Mesenchymal stem cell (in vitro differentiated cells and primary cell): ENCODE data around the gene SLC31A1.

Experiments
- DNase-seq: peaks from one replicate; pipeline ENCODE4 v3.0.0-alpha.2; 2013
- H2AFZ ChIP-seq: one replicate; pipeline ENCODE4 v1.6.1; 2013; ENCODE audit warnings: low read depth, mild to moderate bottlenecking, control low read depth, inconsistent platforms, low read length, moderate library complexity
- H2AK5ac ChIP-seq: 2 replicates; pipeline ENCODE4 v1.6.1; 2013; ENCODE audit warnings: low read length, moderate library complexity, mild to moderate bottlenecking, inconsistent platforms; ENCODE audit not compliant: severe bottlenecking
- H2BK120ac ChIP-seq: one replicate; pipeline ENCODE4 v1.6.1; 2013; ENCODE audit warnings: low read depth, mild to moderate bottlenecking, inconsistent platforms, low read length, moderate library complexity
- H2BK12ac ChIP-seq, 2 experiments: one replicate each; pipeline ENCODE4 v1.6.1; 2013; ENCODE audit warnings: inconsistent platforms in 2 of 2, low read length in 2 of 2, mild to moderate bottlenecking in 2 of 2, moderate library complexity in 2 of 2, control low read depth in 1 of 2
- H2BK15ac ChIP-seq: one replicate; pipeline ENCODE4 v1.6.1; 2013; ENCODE audit warnings: mild to moderate bottlenecking, low read depth, inconsistent platforms; ENCODE audit not compliant: poor library complexity, severe bottlenecking
- H2BK5ac ChIP-seq: 2 replicates; pipeline ENCODE4 v1.6.1; 2013; ENCODE audit warnings: low read depth, mild to moderate bottlenecking, low read length, control low read depth, inconsistent platforms; ENCODE audit not compliant: poor library complexity, severe bottlenecking
- H3K14ac ChIP-seq, 2 experiments: one replicate each; pipeline ENCODE4 v1.6.1; 2013; ENCODE audit warnings: inconsistent platforms in 2 of 2, low read length in 2 of 2, control low read depth in 1 of 2, mild to moderate bottlenecking in 1 of 2, moderate library complexity in 1 of 2
- H3K18ac ChIP-seq, 2 experiments: one replicate each; pipeline ENCODE4 v1.6.1; 2013; ENCODE audit warnings: inconsistent platforms in 2 of 2, low read length in 2 of 2, control low read depth in 1 of 2, low read depth in 1 of 2, mild to moderate bottlenecking in 1 of 2
- H3K23ac ChIP-seq, 2 experiments: one replicate each; pipeline ENCODE4 v1.6.1; 2013; ENCODE audit warnings: inconsistent platforms in 2 of 2, low read length in 2 of 2, mild to moderate bottlenecking in 2 of 2, moderate library complexity in 2 of 2, control low read depth in 1 of 2
- H3K27ac ChIP-seq: 2 replicates; pipeline ENCODE4 v1.5.1; 2013; ENCODE audit warnings: mild to moderate bottlenecking, moderate library complexity, low read length, control low read depth, inconsistent platforms; ENCODE audit not compliant: poor library complexity, severe bottlenecking
- H3K27me3 ChIP-seq, 2 experiments: 2 replicates each; pipeline versions ENCODE4 v1.6.1 to v1.7.0; 2013; ENCODE audit warnings: low read length in 2 of 2, mild to moderate bottlenecking in 2 of 2, moderate library complexity in 2 of 2, control low read depth in 1 of 2, inconsistent platforms in 1 of 2; ENCODE audit not compliant: control insufficient read depth in 1 of 2, insufficient read depth in 1 of 2
- H3K36me3 ChIP-seq, 2 experiments: 2 replicates each; pipeline versions ENCODE4 v1.6.1 to v1.7.0; 2013; ENCODE audit warnings: low read length in 2 of 2, control low read depth in 1 of 2, inconsistent platforms in 1 of 2, low read depth in 1 of 2, mild to moderate bottlenecking in 1 of 2; ENCODE audit not compliant: insufficient read depth in 2 of 2, control insufficient read depth in 1 of 2
- H3K4ac ChIP-seq, 2 experiments: one replicate each; pipeline ENCODE4 v1.6.1; 2013; ENCODE audit warnings: inconsistent platforms in 2 of 2, low read length in 2 of 2, mild to moderate bottlenecking in 2 of 2, moderate library complexity in 2 of 2, control low read depth in 1 of 2, low read depth in 1 of 2
- H3K4me1 ChIP-seq: 2 replicates; pipeline ENCODE4 v1.6.1; 2013; ENCODE audit warnings: low read depth, low read length, control low read depth; ENCODE audit not compliant: control insufficient read depth, insufficient read depth
- H3K4me2 ChIP-seq: 2 replicates; pipeline ENCODE4 v1.6.1; 2013; ENCODE audit warnings: low read length, mild to moderate bottlenecking, inconsistent platforms; ENCODE audit not compliant: poor library complexity, severe bottlenecking
- H3K4me3 ChIP-seq, 2 experiments: 2 replicates each; pipeline versions ENCODE4 v1.5.1 to v1.7.0; 2013; ENCODE audit warnings: low read length in 2 of 2, mild to moderate bottlenecking in 2 of 2, control low read depth in 1 of 2, low read depth in 1 of 2; ENCODE audit not compliant: insufficient read depth in 1 of 2
- H3K79me1 ChIP-seq: replicated peaks from 2 replicates; pipeline ENCODE4 v1.6.1; 2013; ENCODE audit warnings: mild to moderate bottlenecking, control low read depth, low read length, inconsistent platforms; ENCODE audit not compliant: poor library complexity, severe bottlenecking
- H3K9ac ChIP-seq: 2 replicates; pipeline ENCODE4 v1.7.0; 2013; ENCODE audit warnings: mild to moderate bottlenecking, low read length, moderate library complexity
- H3K9me3 ChIP-seq: 2 replicates; pipeline ENCODE4 v1.7.0; 2013; ENCODE audit warnings: mild to moderate bottlenecking, low read length; ENCODE audit not compliant: control insufficient read depth
- H4K8ac ChIP-seq: one replicate; pipeline ENCODE4 v1.6.1; 2013; ENCODE audit warnings: inconsistent platforms, mild to moderate bottlenecking, low read length, moderate library complexity
- H4K91ac ChIP-seq: one replicate; pipeline ENCODE4 v1.6.1; 2013; ENCODE audit warnings: mild to moderate bottlenecking, low read length, inconsistent platforms
- WGBS: methylation state at CpG from one replicate; pipeline ENCODE4 v1.1.7; 2013; ENCODE audit warnings: mixed read lengths; 5-methylcytosine and 5-hydroxymethylcytosine counted together

SLC31A1 gene

GRCh38 chr9:113241161-113241560 is 19.8 kb downstream of the SLC31A1 start:
- WGBS = 100% methylated on average over 2 of the region's 2 CpGs

GRCh38 chr9:113244556-113244955 is 23.2 kb downstream of the SLC31A1 start:
- 98% methylated on average over 1 of the region's 2 CpGs for WGBS
- Histone ChIP-seq H3K4me2 (no peak overlapping the region), H3K27me3 (no peaks in the 10 kb centered on the region), H3K27ac (no peak overlapping the region), H3K4me1 (peaks cover 1% of the 10 kb centered on the region), H2AFZ (no peak overlapping the region), H3K23ac (no peak overlapping the region), H2BK12ac (no peak overlapping the region), H3K36me3 (peaks cover 0 to 4% of the 10 kb centered on the region in 2 experiments), H3K9ac (no peak overlapping the region), H2BK5ac (no peak overlapping the region), H2AK5ac (no peak overlapping the region), H2BK120ac (no peak overlapping the region), H2BK15ac (no peak overlapping the region), H3K79me1 (peaks cover 18% of the 10 kb centered on the region), H4K91ac (no peak overlapping the region), H3K9me3 (no peaks in the 10 kb centered on the region), H3K4ac (no peak overlapping the region), H3K18ac (no peak overlapping the region), H4K8ac (no peak overlapping the region), H3K4me3 (no peak overlapping the region), H3K14ac (no peak overlapping the region)
- DNase-seq = no peak

More at GRCh38 chr9:113241161-113241560, 19.8 kb downstream of the SLC31A1 start:
- no peak for DNase-seq
- Histone ChIP-seq H3K27ac (no peak overlapping the region), H2AK5ac (no peak overlapping the region), H3K36me3 (peaks cover 0 to 4% of the 10 kb centered on the region in 2 experiments), H3K4me1 (peaks cover 1% of the 10 kb centered on the region), H3K4me2 (no peak overlapping the region), H3K14ac (no peak overlapping the region), H2BK15ac (no peak overlapping the region), H3K27me3 (no peaks in the 10 kb centered on the region), H3K9ac (no peak overlapping the region), H2BK5ac (no peak overlapping the region), H3K79me1 (peaks cover 28% of the 10 kb centered on the region), H3K23ac (no peak overlapping the region), H2BK120ac (no peak overlapping the region), H3K18ac (no peak overlapping the region), H4K8ac (no peak overlapping the region), H3K4ac (no peak overlapping the region), H2AFZ (no peak overlapping the region), H2BK12ac (no peak overlapping the region), H3K4me3 (no peak overlapping the region), H3K9me3 (no peaks in the 10 kb centered on the region), H4K91ac (no peak overlapping the region)

DNA sequence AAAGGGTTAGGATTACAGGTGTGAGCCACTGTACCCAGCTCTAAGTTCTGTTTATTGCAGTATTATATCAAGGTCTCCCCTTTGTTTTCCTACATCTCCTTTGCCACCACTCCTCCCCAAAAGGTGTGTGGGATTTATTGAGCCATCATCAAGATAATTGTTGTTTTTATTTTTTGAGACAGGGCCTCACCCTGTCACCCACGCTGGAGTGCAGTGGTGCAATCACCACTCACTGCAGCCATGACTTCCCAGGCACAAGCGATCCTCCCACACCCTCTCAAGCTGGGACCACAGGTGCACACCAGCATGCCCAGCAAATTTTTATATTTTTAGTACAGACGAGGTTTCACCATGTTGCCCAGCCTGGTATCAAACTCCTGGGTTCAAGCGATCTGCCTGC is 24.6 kb downstream of the SLC31A1 start:
- H3K36me3 ChIP-seq = peaks cover 0 to 7% of the 10 kb centered on the region in 2 experiments
- peaks cover 1% of the 10 kb centered on the region for H3K4me1 ChIP-seq
- H3K4me3 ChIP-seq = no peak overlapping the region
- H3K18ac ChIP-seq = no peak overlapping the region
- H3K14ac ChIP-seq = no peak overlapping the region
- no peak overlapping the region for H3K27ac ChIP-seq
- peaks cover 20% of the 10 kb centered on the region for H3K79me1 ChIP-seq
- H2AFZ ChIP-seq = no peak overlapping the region
- no peak overlapping the region for H3K4ac ChIP-seq
- 97% methylated on average over 4 of the region's 4 CpGs for WGBS
- H3K9me3 ChIP-seq = peaks cover 3% of the 10 kb centered on the region
- no peak overlapping the region for H2BK15ac ChIP-seq
- H3K27me3 ChIP-seq = no peaks in the 10 kb centered on the region
- H2BK5ac ChIP-seq = no peak overlapping the region
- no peak overlapping the region for H2BK120ac ChIP-seq
- H3K23ac ChIP-seq = no peak overlapping the region
- no peak overlapping the region for H2BK12ac ChIP-seq
- H4K91ac ChIP-seq = no peak overlapping the region
- no peak overlapping the region for H2AK5ac ChIP-seq
- no peak for DNase-seq
- no peak overlapping the region for H4K8ac ChIP-seq
- no peak overlapping the region for H3K4me2 ChIP-seq
- H3K9ac ChIP-seq = no peak overlapping the region

DNA sequence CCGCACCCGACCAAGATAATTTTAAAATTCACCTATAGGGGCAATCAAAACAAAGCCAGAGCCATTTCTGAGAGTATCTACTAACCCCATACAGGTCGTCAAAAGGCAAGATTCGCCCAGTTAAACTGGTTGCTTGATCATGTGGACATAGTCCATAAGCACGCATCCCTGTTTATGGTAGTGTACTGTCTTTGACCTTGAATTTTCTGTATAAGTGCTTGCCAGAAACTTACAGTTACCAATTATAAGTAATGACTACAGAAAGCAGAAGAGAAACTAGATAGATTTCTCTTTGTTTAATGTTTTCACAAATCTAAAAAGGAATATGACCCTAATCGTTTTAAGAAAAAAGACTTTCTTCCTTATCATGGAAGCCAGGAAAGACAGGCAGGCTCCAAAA is 25.6 kb downstream of the SLC31A1 start:
- H3K14ac ChIP-seq = no peak overlapping the region
- peaks cover 0 to 8% of the 10 kb centered on the region in 2 experiments for H3K36me3 ChIP-seq
- H2BK120ac ChIP-seq = no peak overlapping the region
- no peak for DNase-seq
- no peak overlapping the region for H3K4ac ChIP-seq
- no peak overlapping the region for H2AK5ac ChIP-seq
- H3K4me1 ChIP-seq = peaks cover 1% of the 10 kb centered on the region
- H3K23ac ChIP-seq = no peak overlapping the region
- no peak overlapping the region for H2BK5ac ChIP-seq
- no peaks in the 10 kb centered on the region for H3K27me3 ChIP-seq
- H2BK12ac ChIP-seq = no peak overlapping the region
- no peak overlapping the region for H4K91ac ChIP-seq
- H3K79me1 ChIP-seq = peaks cover 17% of the 10 kb centered on the region
- no peak overlapping the region for H3K27ac ChIP-seq
- H3K9ac ChIP-seq = no peak overlapping the region
- H3K4me3 ChIP-seq = no peak overlapping the region
- no peak overlapping the region for H2BK15ac ChIP-seq
- WGBS = 100% methylated on average over 3 of the region's 6 CpGs
- H3K9me3 ChIP-seq = peaks cover 4% of the 10 kb centered on the region
- H3K4me2 ChIP-seq = no peak overlapping the region
- H4K8ac ChIP-seq = no peak overlapping the region
- H3K18ac ChIP-seq = no peak overlapping the region
- no peak overlapping the region for H2AFZ ChIP-seq
